Neuronal stem cell (in vitro differentiated cells): ENCODE results near the gene DUSP22.

Experiments
- DNase-seq: peaks from one replicate; pipeline ENCODE4 v3.0.0-alpha.2; 2013; ENCODE audit warnings: low spot score
- H2AFZ ChIP-seq: one replicate; pipeline ENCODE4 v1.6.1; 2013; ENCODE audit warnings: mild to moderate bottlenecking, low read length, inconsistent platforms
- H2AK5ac ChIP-seq: 2 replicates; pipeline ENCODE4 v1.6.1; 2013; ENCODE audit warnings: low read depth, mild to moderate bottlenecking, inconsistent platforms, low read length, moderate library complexity, mixed read lengths
- H2BK120ac ChIP-seq: 2 replicates; pipeline ENCODE4 v1.6.1; 2013; ENCODE audit warnings: low read depth, mild to moderate bottlenecking, inconsistent platforms, low read length, moderate library complexity, mixed read lengths
- H2BK12ac ChIP-seq: one replicate; pipeline ENCODE4 v1.6.1; 2013; ENCODE audit warnings: low read length, inconsistent platforms
- H2BK15ac ChIP-seq: 2 replicates; pipeline ENCODE4 v1.6.1; 2013; ENCODE audit warnings: mild to moderate bottlenecking, low read length, inconsistent platforms, mixed read lengths
- H2BK5ac ChIP-seq: one replicate; pipeline ENCODE4 v1.6.1; 2013; ENCODE audit warnings: inconsistent platforms, mild to moderate bottlenecking, low read length, moderate library complexity
- H3K14ac ChIP-seq: one replicate; pipeline ENCODE4 v1.6.1; 2013; ENCODE audit warnings: low read length, inconsistent platforms
- H3K18ac ChIP-seq: 2 replicates; pipeline ENCODE4 v1.6.1; 2013; ENCODE audit warnings: low read length, inconsistent platforms
- H3K23ac ChIP-seq: 2 replicates; pipeline ENCODE4 v1.6.1; 2013; ENCODE audit warnings: low read depth, mild to moderate bottlenecking, mixed read lengths, low read length, inconsistent platforms; ENCODE audit not compliant: poor library complexity
- H3K27ac ChIP-seq: replicated peaks from 3 replicates; pipeline ENCODE4 v1.5.1; 2013; ENCODE audit warnings: low read length, inconsistent platforms
- H3K27me3 ChIP-seq, 3 experiments: 2 replicates each; pipeline ENCODE4 v1.6.1; 2013; ENCODE audit warnings: low read length in 3 of 3, mild to moderate bottlenecking in 2 of 3, inconsistent platforms in 1 of 3, low read depth in 1 of 3, mixed read lengths in 1 of 3, moderate library complexity in 1 of 3; ENCODE audit not compliant: control insufficient read depth in 3 of 3, insufficient read depth in 3 of 3
- H3K36me3 ChIP-seq, 2 donors: replicated peaks in 1 of 2; 2 replicates each; pipeline ENCODE4 v1.6.1; 2013; ENCODE audit warnings: low read length in 2 of 2; ENCODE audit not compliant: control insufficient read depth in 2 of 2, insufficient read depth in 2 of 2
- H3K4ac ChIP-seq: 2 replicates; pipeline ENCODE4 v1.6.1; 2013; ENCODE audit warnings: inconsistent platforms, mild to moderate bottlenecking, low read length, moderate library complexity
- H3K4me1 ChIP-seq, 2 donors: 1 replicate in 1 of 2; 2 replicates in 1 of 2; pipeline ENCODE4 v1.6.1; 2013; ENCODE audit warnings: low read length in 2 of 2, low read depth in 1 of 2; ENCODE audit not compliant: control insufficient read depth in 2 of 2, insufficient read depth in 1 of 2
- H3K4me2 ChIP-seq: one replicate; pipeline ENCODE4 v1.6.1; 2013; ENCODE audit warnings: mild to moderate bottlenecking, low read length, inconsistent platforms; ENCODE audit not compliant: insufficient read depth, poor library complexity, severe bottlenecking
- H3K4me3 ChIP-seq, 2 donors: 2 replicates each; pipeline ENCODE4 v1.5.1; 2013; ENCODE audit warnings: low read length in 2 of 2, mild to moderate bottlenecking in 2 of 2, inconsistent platforms in 1 of 2, moderate library complexity in 1 of 2
- H3K79me1 ChIP-seq: one replicate; pipeline ENCODE4 v1.6.1; 2013; ENCODE audit warnings: low read depth, mild to moderate bottlenecking, inconsistent platforms, low read length, moderate library complexity
- H3K9ac ChIP-seq: one replicate; pipeline ENCODE4 v1.6.1; 2013; ENCODE audit warnings: mild to moderate bottlenecking, low read depth, low read length, inconsistent platforms; ENCODE audit not compliant: poor library complexity
- H3K9me3 ChIP-seq, 2 donors: replicated peaks in 1 of 2; 2 replicates each; pipeline versions ENCODE3 to v1.6.1; 2013; ENCODE audit warnings: low read length in 2 of 2, mild to moderate bottlenecking in 2 of 2, inconsistent platforms in 1 of 2, low read depth in 1 of 2, mixed read lengths in 1 of 2, moderate library complexity in 1 of 2; ENCODE audit not compliant: control insufficient read depth in 2 of 2, insufficient read depth in 1 of 2
- H4K8ac ChIP-seq: one replicate; pipeline ENCODE4 v1.6.1; 2013; ENCODE audit warnings: low read depth, mild to moderate bottlenecking, inconsistent platforms, low read length, moderate library complexity
- H4K91ac ChIP-seq: one replicate; pipeline ENCODE4 v1.6.1; 2013; ENCODE audit warnings: low read length, low read depth, mild to moderate bottlenecking, inconsistent platforms; ENCODE audit not compliant: poor library complexity
- WGBS, 2 donors: extraction: QIAGEN DNeasy Blood & Tissue Kit; methylation state at CpG; one replicate each; pipeline ENCODE4 v1.1.7; 2013; ENCODE audit warnings: missing lambda C conversion rate in 2 of 2, mixed read lengths in 1 of 2; ENCODE audit not compliant: insufficient read length in 2 of 2, insufficient replicate concordance in 1 of 2; ENCODE audit errors: extremely low coverage in 2 of 2; 5-methylcytosine and 5-hydroxymethylcytosine counted together

The DUSP22 gene

GRCh38 chr6:345747-346385 is 53.6 kb downstream of the DUSP22 start:
- WGBS, 2 donors, result no CpG with 5 or more reads among the region's 17 CpGs
- no peak overlapping the region for H3K27ac ChIP-seq
- H3K36me3 ChIP-seq, result peaks cover 7 to 11% of the 10 kb centered on the region in 2 donors
- H2BK5ac ChIP-seq, result no peak overlapping the region
- H3K4me2 ChIP-seq, result no peak overlapping the region
- H2BK120ac ChIP-seq, result no peak overlapping the region
- no peaks in the 10 kb centered on the region for H3K27me3 ChIP-seq
- no peak overlapping the region for H4K8ac ChIP-seq
- H3K18ac ChIP-seq, result no peak overlapping the region
- H2AFZ ChIP-seq, result no peak overlapping the region
- DNase-seq, result no peak
- no peaks in the 10 kb centered on the region for H3K79me1 ChIP-seq
- no peak overlapping the region for H3K4me3 ChIP-seq
- H2BK12ac ChIP-seq, result no peak overlapping the region
- no peak overlapping the region for H3K23ac ChIP-seq
- no peak overlapping the region for H3K9ac ChIP-seq
- no peak overlapping the region for H2AK5ac ChIP-seq
- H2BK15ac ChIP-seq, result no peak overlapping the region
- H4K91ac ChIP-seq, result no peak overlapping the region
- no peak overlapping the region for H3K4ac ChIP-seq
- H3K14ac ChIP-seq, result no peak overlapping the region
- H3K9me3 ChIP-seq, result peaks cover 0 to 47% of the 10 kb centered on the region in 2 donors
- H3K4me1 ChIP-seq, result no peaks in the 10 kb centered on the region

GRCh38 chr6:346386-347030 is 54.2 kb downstream of the DUSP22 start:
- no peak overlapping the region for H2AK5ac ChIP-seq
- DNase-seq, result no peak
- WGBS, 2 donors, result no CpG with 5 or more reads among the region's 10 CpGs
- H2AFZ ChIP-seq, result no peak overlapping the region
- no peak overlapping the region for H3K9ac ChIP-seq
- peaks cover 7 to 11% of the 10 kb centered on the region in 2 donors for H3K36me3 ChIP-seq
- H3K4me2 ChIP-seq, result no peak overlapping the region
- no peak overlapping the region for H3K27ac ChIP-seq
- no peaks in the 10 kb centered on the region for H3K79me1 ChIP-seq
- no peak overlapping the region for H3K18ac ChIP-seq
- no peaks in the 10 kb centered on the region for H3K4me1 ChIP-seq
- no peak overlapping the region for H3K4ac ChIP-seq
- H2BK12ac ChIP-seq, result no peak overlapping the region
- no peak overlapping the region for H2BK15ac ChIP-seq
- H2BK120ac ChIP-seq, result no peak overlapping the region
- H3K14ac ChIP-seq, result no peak overlapping the region
- H3K4me3 ChIP-seq, result no peak overlapping the region
- H2BK5ac ChIP-seq, result no peak overlapping the region
- no peak overlapping the region for H3K23ac ChIP-seq
- peaks cover 0 to 47% of the 10 kb centered on the region in 2 donors for H3K9me3 ChIP-seq
- H3K27me3 ChIP-seq, result no peaks in the 10 kb centered on the region
- H4K91ac ChIP-seq, result no peak overlapping the region
- no peak overlapping the region for H4K8ac ChIP-seq

GRCh38 chr6:347232-347631 is 54.9 kb downstream of the DUSP22 start:
- Histone ChIP-seq H2BK12ac (no peak overlapping the region), H3K27me3 (no peaks in the 10 kb centered on the region), H3K9ac (no peak overlapping the region), H3K14ac (no peak overlapping the region), H3K23ac (no peak overlapping the region), H2BK5ac (no peak overlapping the region), H3K27ac (no peak overlapping the region), H4K8ac (no peak overlapping the region), H3K4me1 (no peaks in the 10 kb centered on the region), H3K79me1 (no peaks in the 10 kb centered on the region), H3K18ac (no peak overlapping the region), H3K4me3 (peak overlapping the region in 1 of 2 donors; percentile 41), H4K91ac (no peak overlapping the region), H3K36me3 (peaks cover 7 to 11% of the 10 kb centered on the region in 2 donors), H2BK15ac (no peak overlapping the region), H2AK5ac (no peak overlapping the region), H2BK120ac (no peak overlapping the region), H3K4me2 (no peak overlapping the region), H2AFZ (no peak overlapping the region), H3K4ac (no peak overlapping the region), H3K9me3 (peaks cover 0 to 45% of the 10 kb centered on the region in 2 donors)
- DNase-seq, result no peak
- no CpG with 5 or more reads among the region's 4 CpGs for WGBS, 2 donors

- peaks cover 7 to 11% of the 10 kb centered on the region in 2 donors for H3K36me3 ChIP-seq
- no peak overlapping the region for H2BK15ac ChIP-seq
- H3K14ac ChIP-seq, result no peak overlapping the region
- H2BK120ac ChIP-seq, result no peak overlapping the region
- H3K23ac ChIP-seq, result no peak overlapping the region
- no peak overlapping the region for H2BK5ac ChIP-seq
- WGBS, 2 donors, result no CpG with 5 or more reads among the region's 27 CpGs
- no peak for DNase-seq
- H3K9ac ChIP-seq, result peak overlapping the region; percentile 14
- H3K4me2 ChIP-seq, result no peak overlapping the region
- H3K18ac ChIP-seq, result no peak overlapping the region
- H3K9me3 ChIP-seq, result peaks cover 0 to 39% of the 10 kb centered on the region in 2 donors
- H2AK5ac ChIP-seq, result no peak overlapping the region
- peaks cover 2% of the 10 kb centered on the region for H3K79me1 ChIP-seq
- no peak overlapping the region for H3K27ac ChIP-seq
- no peak overlapping the region for H4K8ac ChIP-seq
- H3K27me3 ChIP-seq, result no peaks in the 10 kb centered on the region
- H3K4me3 ChIP-seq, result peak overlapping the region in 1 of 2 donors; percentile 42
- H3K4ac ChIP-seq, result no peak overlapping the region
- H2AFZ ChIP-seq, result no peak overlapping the region
- no peak overlapping the region for H4K91ac ChIP-seq
- no peaks in the 10 kb centered on the region for H3K4me1 ChIP-seq
- no peak overlapping the region for H2BK12ac ChIP-seq
Observed at GRCh38 chr6:347951-348859, 55.9 kb downstream of the DUSP22 start.
